GM21526 (cell line): ENCODE measurements around the gene MAMLD1.

Source experiments
- ATAC-seq: cut with Tn5 transposase; IDR thresholded peaks from one replicate; pipeline ENCODE4 v1.9.1; 2021; ENCODE audit warnings: moderate library complexity; ENCODE audit not compliant: unreplicated experiment, low FRiP score

MAMLD1 gene

DNA sequence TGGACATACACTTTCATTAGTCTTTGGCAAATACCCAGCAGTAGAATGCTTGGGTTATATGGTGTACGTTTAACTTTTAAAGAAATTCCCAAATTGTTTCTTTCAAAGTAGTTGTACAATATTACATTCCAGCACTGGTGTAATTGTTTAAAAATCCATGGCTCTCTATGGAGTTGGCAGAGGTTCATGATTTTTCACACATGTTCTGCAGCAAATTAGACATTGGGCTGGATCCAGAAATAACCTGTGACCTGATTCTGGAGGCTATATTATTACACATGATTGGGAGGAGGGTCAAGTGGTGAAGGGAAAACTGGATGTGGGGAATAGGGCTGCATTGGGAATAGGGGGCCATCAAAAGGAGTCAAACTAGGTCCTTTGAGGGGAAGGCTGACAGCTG, 41.9 kb downstream of the MAMLD1 start:
- no peak for ATAC-seq

DNA sequence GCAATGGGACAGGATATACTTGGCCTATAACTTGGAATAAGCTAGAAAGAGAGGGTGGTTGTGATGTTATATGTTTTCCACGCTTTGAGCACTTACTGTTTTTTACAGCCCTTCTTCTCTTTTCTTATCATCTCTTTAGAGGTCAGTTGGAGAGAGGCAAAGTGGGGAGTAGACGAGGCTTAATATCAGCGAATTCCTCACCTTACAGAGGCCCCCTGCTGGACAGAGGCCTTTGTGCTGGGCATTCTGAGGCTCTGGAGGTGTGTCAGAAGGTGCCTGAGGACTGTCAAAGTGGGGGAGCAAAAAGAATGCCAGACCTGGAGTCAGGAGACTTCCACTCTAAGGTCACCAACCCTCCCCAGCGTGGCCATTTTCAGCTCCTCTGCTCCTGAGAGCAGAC, 42.5 kb downstream of the MAMLD1 start:
- no peak for ATAC-seq

DNA sequence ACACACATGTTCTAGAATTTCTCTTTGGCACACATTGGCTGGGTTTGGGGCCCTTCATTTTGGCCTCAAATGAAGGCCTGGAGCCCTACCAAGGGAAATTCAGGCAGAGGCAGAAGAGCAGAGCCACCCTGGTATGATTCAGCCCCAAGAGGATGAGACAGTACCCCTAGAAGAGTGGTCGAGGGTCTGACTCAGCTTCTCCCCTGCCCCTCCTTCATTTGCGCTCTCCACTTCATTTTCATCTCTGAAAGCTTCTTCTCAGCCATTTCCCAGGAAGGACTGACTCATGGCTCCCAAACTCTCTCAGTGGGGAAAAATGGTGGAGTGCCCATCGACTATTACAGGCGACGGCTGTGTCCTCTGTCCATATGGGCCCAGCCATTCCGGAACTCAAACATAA, 43.5 kb downstream of the MAMLD1 start:
- no peak for ATAC-seq

DNA sequence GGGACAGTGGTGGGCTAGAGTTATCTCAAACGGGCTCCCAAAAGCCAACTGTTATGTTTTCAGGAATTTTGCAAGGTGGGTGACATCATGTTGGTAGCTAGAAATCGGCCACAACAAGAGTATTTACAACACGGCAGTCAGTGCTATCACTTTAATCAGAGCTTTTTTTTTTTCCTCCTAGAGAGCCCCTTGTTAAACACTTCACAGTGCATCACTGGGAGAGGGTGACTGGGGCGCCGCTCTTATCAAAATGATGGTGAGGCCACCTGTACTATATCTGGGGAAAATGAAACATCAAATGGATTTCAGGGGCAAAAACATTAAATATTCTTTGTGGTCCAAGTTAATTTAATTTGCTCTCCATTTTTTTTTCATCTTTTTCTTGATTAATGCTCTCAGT, 44.9 kb downstream of the MAMLD1 start:
- ATAC-seq = no peak

DNA sequence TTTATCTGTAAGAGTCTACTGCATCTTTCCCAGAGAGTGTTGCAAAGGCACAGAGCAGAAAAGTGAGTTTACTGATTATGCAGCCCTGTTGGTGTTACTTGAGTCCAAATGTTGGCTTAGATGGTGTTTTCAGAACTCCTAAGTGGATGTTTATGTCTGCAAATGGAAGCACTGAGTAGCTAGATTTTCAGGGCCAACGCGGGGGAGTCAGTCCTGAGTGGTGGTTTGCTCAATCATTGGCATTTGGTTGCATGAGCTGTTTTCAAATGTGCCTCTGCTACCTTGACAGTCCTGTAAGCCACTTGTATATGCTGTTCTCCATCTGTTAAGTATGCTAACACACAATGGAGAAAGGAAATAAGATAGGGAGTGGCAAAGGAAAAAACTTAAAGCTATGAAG, 45.4 kb downstream of the MAMLD1 start:
- no peak for ATAC-seq

DNA sequence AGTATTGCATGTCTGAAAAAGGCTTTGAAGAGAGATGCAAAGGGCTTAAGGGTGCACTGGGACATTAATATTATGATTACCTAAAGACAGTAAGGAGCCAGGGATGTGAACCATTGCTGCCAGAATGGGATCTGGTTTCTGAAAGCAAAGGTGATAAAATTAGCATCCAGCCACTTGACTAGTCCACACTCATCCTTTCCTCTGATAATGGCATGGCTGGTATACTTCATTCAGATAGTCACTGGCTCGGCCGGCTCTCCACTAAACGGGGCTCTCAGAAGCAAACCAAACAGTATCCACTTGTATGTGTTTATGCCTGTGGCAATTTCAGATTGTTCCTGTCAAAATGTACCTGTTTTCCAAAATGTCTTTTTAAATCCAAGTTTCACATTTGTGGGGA, 46.4 kb downstream of the MAMLD1 start:
- no peak for ATAC-seq

DNA sequence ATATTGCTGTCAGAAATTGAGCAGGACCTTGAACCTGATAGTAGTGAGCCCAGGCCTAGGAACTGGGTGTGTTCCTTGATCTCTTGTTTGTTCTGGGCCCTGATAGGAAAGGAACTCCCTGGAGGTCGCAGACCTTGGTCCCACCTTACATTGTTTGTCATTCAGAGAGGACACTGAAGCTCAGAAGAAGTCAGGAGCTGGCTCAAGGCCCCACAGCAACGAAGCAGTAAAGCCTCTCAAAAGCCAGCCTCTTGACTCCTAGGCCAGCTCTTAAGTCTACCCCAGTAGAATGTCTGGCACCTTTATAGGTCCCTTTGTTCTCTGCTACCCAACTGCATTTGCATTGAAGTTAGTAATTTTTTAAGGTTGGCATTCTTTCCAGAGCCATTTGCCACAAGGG, 46.8 kb downstream of the MAMLD1 start:
- ATAC-seq = no peak

DNA sequence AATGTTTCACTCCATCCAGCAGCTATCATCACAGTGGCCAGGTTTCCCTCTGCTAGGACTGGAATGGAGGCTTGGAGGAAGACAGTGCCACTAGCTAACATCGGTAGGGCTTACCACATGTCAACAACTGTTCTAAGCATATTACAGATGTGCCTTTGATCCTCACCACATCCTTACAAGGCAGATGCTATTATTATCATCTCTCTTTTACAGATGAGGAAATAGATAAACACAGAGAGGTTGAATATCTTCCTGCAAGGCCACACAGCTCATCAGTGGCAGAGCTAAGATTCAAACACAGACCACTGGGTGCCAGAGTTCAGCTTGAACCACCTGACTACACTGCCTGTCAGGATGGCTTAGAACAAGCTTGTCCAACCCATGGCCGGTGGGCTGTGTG, 47.4 kb downstream of the MAMLD1 start:
- ATAC-seq = no peak

DNA sequence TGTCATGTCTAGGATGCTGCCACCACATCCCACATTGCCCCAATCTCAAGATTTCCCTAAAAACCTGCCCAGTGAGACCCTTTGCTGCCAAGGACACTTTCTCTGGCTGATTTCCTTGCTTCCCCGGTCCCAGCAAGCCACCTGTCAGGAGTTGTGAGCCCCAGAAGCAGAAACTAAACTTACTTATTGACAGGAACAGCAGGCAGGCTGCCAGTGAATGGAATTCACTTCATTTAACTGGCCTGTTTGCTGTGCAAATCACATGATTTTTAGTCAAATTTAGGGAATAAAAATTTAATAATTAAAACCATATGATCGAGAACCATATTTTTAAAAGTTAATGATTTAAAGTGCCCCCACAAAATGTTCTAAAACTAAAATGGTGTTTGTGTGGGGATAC, 48.5 kb downstream of the MAMLD1 start:
- no peak for ATAC-seq

DNA sequence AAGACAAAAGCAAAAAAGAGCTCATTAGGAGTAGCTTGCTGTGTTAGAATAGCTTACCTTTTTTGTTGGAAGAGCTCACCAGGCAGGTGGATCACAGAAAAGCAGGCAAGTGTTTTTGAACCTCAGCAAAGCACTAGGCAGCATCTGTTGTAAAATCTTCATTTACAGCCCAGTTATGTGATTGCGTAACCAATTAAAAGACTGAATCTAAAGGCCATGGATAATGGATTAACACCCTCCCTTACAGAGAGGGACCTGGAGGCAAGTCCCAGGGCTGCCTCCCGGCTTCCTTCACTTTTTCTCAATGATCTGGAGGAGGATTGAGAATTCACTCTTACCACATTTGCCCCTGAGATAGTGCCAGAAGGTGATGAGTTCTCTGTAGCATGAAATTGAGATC, 51.1 kb downstream of the MAMLD1 start:
- ATAC-seq = no peak

DNA sequence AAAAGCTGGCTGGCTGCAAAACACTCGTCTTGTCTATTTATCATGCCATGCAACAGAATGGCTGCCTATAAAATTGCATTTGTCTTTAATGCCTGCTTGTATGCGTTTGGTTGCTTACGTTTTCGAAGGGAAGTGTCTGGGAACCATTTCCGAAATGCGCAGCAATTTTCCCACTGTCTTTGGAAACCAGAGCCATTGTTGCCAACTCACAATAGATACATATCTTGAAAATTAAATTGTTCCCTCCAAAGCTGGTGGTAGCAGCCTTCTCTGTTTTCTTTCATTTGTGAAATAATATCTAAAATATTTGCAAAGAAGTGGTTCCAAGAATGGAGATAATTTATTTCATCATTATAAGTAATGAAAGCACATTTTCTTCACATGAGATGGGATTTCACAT, 53.4 kb downstream of the MAMLD1 start:
- no peak for ATAC-seq

DNA sequence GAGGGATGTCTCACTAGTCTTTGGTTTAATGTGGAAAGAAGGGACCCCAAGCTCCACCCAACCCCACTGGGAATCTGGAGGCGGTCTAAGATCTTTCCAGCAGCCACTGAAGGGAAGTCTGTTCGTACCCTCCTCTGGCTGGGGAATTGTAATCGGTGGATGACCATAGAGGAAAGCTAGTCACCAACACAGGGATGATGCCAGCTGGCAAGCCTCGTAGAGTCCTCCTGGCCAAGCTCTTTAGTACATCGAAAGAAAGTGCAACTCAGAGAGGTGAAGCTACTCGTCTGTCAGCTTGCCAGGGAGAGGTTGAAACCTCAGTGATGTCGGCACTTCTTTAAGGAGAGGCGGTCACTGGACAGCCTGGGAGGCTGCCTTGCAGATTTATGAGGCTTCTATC, 58.7 kb downstream of the MAMLD1 start:
- no peak for ATAC-seq

DNA sequence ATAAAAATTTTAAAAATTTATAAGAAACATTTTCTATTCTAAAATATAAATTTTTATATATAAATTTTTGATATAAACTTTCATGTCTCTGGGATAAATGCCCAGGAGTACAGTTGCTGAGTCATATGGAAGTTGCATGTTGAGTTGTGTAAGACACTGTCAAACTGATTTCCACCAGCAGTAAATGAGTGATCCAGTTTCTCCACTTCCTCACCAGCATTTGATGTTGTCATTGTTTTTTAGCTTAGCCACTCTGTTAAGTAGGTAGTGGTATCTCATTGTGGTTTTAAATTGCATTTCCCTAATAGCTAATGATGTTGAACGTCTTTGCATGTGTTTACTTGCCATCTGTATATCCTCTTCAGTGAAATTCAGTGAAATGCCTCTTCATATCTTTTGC, 66.5 kb downstream of the MAMLD1 start:
- ATAC-seq = no peak

DNA sequence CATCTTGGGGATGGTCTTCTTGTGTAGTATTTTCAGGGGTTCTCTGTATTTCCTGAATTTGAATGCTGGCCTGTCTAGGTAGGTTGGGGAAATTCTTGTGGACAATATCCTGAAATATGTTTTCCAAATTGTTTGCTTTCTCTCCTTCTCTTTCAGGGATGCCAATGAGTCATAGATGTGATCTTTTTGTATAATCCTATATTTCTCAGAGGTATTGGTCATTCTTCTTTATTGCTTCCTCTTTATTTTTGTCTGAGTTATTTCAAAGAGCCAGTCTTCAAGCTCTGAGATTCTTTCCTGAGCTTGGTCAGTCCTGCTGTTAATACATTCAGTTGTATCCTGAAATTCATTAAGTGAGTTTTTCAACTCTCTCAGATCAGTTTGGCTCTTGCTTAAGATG, 73.1 kb downstream of the MAMLD1 start:
- ATAC-seq = no peak

DNA sequence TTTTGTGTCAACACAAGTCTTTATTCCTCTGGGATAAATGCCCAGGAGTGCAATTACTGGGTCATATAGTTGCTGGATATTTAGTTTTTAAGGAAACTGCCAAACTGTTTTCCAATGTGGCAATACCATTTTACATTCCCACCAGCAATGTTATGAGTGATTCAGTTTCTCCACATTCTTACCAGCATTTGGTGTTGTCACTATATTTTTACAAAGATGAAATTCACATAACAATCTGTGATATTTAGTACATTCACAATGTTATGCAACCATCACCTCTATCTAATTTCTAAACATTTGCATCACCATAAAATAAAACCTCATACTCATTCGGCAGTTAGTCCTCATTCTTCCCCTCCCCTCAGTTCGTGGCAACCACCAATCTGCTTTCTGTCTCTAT, 75.0 kb downstream of the MAMLD1 start:
- ATAC-seq = no peak

DNA sequence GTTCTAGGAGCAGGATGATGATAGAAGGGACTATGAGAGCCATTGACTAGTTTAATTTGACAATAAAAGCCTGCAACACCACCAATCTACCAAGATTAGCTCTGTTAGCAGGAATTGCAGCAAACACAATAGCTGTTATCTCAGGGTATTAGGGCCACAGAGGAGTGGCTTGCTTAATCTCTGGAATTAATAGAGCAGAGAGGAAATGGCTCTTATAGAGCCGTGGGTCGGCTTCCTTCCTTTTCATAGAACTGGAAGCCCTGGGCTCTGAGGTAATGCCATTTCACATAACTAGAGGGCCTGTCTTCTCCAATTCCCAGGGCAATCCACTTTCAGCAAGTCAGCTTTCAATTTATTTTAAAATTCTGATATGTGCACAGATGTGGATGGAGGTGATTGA, 83.0 kb downstream of the MAMLD1 start:
- ATAC-seq = no peak

DNA sequence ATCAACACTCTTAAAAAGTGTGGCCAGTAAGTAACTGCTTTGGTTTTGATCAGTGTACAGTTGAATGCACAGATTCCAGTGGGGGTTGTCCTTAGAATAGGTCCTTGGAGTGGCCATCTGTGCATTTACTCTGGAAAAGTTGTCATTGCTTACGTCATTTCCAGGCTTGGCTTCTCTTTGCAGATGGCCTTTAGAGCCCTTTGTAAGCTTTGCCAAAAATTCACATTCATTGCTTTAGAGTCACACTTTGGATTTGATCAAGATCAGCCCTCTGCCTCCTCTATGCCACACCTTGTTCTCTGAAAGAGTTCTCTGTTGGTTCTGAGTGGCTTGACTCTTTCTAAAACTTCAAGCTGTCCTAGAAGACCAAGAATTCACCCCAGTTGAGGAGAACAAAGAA, 83.9 kb downstream of the MAMLD1 start:
- ATAC-seq = no peak

DNA sequence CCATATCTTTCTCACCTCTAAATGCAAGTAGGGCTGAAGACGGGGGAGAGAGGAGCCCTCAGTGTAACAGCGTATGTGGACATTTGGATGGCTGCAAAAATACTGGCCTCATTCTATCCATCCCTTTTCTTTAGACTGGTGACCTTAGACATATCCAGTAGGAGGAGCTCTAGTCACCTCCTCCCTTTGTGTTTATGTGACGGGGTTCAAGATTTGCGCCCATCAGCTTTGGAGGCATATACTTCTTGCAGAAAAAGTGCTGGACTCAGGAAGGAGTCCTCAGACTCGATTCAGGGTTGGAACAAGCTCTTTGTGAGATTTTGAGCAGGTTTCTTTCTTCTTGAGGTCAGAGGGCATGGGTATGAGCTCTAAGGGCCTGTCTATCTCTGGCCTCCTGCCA, 86.2 kb downstream of the MAMLD1 start:
- no peak for ATAC-seq

DNA sequence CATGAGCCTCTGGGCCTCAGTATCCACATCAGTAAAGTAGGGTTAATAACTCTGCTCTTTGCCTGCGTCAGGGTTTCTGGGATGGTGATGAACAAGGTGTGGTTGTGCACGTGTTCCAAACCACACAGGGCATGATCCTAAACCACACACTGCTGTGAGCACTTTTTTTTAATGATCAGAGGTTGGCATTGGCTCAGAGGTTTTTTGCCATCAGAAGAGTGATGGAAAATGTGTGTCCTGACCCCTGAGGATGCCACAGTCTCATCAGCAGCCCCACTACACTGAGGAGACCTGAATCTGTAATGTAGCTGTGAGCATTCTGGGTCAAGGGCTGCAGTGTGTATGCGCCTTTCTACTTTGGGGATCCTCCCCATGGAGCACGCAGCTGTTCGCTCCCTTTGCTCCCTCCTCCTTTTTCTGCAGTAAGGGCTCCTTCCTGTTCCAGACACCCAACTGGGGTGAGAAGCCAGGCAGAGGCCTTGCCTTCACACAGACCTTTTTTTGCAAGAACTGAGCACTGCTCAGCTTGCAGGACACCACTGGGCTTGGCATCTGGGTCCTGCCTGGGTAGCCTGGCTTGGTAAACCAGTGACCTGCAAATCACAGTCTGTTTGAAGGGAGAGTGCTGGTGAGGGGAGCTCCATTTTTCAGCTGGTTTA, 87.5 kb downstream of the MAMLD1 start:
- no peak for ATAC-seq

DNA sequence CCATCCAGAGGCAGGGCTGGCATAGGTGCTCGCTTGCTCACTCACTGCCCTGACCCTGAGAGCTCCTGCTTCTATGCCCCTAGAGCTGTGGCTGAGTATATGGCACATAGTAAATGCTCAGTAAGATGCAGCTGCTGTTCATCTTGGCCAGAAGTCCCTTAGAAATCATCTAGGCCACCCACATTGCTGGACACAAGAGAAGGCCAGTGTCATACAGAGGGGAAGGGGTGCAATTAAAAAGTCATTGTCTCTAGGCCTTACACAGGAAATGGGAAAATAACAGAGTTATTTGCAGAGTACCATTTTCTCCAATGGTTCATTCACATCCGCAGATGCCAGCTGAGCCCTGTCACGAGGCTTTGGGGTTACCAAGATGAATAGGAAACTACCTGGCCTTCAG, 88.8 kb downstream of the MAMLD1 start:
- ATAC-seq = no peak

DNA sequence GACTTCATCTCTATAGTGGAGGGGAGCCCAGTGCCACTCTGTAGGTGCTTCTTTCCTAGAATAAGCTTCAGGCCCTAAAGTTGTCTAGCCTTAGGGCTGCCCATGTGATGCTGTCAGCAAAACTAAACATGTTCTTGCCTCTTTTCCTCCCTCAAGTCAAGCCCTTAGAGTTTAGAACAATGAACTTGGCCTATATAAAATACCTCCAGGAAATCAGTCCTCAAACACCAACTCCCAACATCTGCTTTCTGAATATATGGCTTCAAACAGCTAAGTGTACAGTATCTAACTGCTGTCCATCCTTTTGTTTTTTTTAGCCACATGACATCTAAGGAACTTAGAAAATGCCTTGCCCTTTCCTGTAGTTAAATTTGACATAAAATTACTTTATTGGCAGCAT, 91.0 kb downstream of the MAMLD1 start:
- no peak for ATAC-seq

DNA sequence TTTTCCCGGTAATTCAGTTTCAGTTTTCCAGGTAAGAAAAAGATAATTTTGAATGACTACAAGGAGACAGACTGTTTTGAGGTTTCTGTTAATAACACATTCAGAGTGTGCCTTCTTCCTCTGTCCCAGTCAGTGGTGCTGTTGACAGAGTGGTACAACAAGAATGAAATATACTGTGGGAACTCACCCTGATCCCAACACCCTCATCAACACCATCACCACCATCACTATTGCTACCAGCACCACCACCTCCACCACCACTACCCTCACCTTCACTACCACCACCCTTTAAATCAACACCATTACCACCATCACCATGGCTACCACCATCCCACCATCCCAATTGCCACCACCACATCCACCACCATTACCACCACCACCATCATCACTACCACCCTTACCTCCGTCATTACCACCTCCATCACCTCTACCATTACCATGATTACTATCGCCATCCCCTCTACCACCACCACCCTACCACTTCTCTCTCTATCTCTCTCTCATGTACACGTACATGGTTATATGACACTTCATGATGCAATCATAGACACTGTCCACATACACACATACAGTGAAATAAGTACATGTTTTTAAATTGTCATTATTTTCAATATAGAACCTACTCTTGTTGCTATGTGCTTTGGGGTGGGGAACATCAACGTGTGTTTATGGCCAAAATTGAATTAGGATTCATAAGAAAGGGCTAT, 91.5 kb downstream of the MAMLD1 start:
- no peak for ATAC-seq

DNA sequence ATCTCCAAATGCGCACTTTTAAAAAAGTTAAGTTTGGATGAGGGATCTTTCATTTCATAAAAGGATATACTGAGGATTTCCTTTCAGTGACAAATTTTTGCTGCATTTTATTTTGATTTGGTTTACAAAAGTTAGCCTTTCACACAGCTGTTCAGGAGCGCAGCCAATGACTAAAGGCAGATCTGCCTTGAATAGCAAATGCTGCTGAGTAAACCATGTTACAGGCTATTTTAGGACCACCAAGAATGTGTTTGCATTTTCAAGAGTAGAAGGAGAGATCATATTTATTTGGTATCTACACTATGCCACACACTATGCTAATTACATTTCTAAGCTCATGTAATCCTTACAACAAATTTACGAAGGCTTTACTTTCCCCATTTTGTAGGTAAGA, 92.1 kb downstream of the MAMLD1 start:
- ATAC-seq = no peak
